DMS79 treated with DMSO at 0.1 percent for 48 hours (cell line): ENCODE results near the gene SLC35D2.
"Not testable (repeated sequence)": the region's sequence is repeated elsewhere in the genome, so short reads cannot be mapped to it uniquely, and the experiment has no call there.

Source experiments
- DNase-seq: peaks from one replicate; lab custom pipeline; 2025; lab: John Stamatoyannopoulos, UW

SLC35D2 gene

GRCh38 chr9:96400132-96400910 lies 16.8 kb upstream of the SLC35D2 start:
- no peak for DNase-seq

GRCh38 chr9:96399325-96399633 lies 15.8 kb upstream of the SLC35D2 start:
- no peak for DNase-seq

- no peak for DNase-seq
Observed at GRCh38 chr9:96398582-96399324, 15.2 kb upstream of the SLC35D2 start.

GRCh38 chr9:96395964-96396363 lies 12.5 kb upstream of the SLC35D2 start:
- DNase-seq, result no peak

GRCh38 chr9:96394832-96395496 lies 11.5 kb upstream of the SLC35D2 start:
- no peak for DNase-seq

GRCh38 chr9:96392263-96392662 lies 8.8 kb upstream of the SLC35D2 start:
- no peak for DNase-seq

- DNase-seq, result no peak
Observed at GRCh38 chr9:96391021-96391765, 7.7 kb upstream of the SLC35D2 start.

GRCh38 chr9:96388144-96388543 lies 4.6 kb upstream of the SLC35D2 start:
- DNase-seq, result no peak

GRCh38 chr9:96386157-96386556 lies 2.6 kb upstream of the SLC35D2 start:
- no peak for DNase-seq

GRCh38 chr9:96382839-96383164 lies 709 bp downstream of the SLC35D2 start:
- DNase-seq, result no peak

- DNase-seq, result no peak
Observed at GRCh38 chr9:96382175-96382574, 1.3 kb downstream of the SLC35D2 start.

GRCh38 chr9:96381696-96382095 lies 1.8 kb downstream of the SLC35D2 start:
- DNase-seq, result no peak

GRCh38 chr9:96381125-96381524 lies 2.4 kb downstream of the SLC35D2 start:
- DNase-seq, result no peak

- DNase-seq, result no peak
Observed at GRCh38 chr9:96379461-96379860, 4.0 kb downstream of the SLC35D2 start.

- DNase-seq, result no peak
Observed at GRCh38 chr9:96378187-96378586, 5.3 kb downstream of the SLC35D2 start.

GRCh38 chr9:96376891-96377874 lies 6.3 kb downstream of the SLC35D2 start:
- peak; percentile 81 for DNase-seq

GRCh38 chr9:96375507-96375906 lies 8.0 kb downstream of the SLC35D2 start:
- DNase-seq, result not testable (repeated sequence)

GRCh38 chr9:96367943-96368342 lies 15.6 kb downstream of the SLC35D2 start:
- no peak for DNase-seq

GRCh38 chr9:96363175-96363967 lies 20.1 kb downstream of the SLC35D2 start:
- no peak for DNase-seq

GRCh38 chr9:96362119-96362518 lies 21.4 kb downstream of the SLC35D2 start:
- not testable (repeated sequence) for DNase-seq
